ENCODE data around the gene NUTF2.
A peak's percentile ranks its signal among the peaks of the same experiment; 100 is the strongest.

The NUTF2 gene

DNA sequence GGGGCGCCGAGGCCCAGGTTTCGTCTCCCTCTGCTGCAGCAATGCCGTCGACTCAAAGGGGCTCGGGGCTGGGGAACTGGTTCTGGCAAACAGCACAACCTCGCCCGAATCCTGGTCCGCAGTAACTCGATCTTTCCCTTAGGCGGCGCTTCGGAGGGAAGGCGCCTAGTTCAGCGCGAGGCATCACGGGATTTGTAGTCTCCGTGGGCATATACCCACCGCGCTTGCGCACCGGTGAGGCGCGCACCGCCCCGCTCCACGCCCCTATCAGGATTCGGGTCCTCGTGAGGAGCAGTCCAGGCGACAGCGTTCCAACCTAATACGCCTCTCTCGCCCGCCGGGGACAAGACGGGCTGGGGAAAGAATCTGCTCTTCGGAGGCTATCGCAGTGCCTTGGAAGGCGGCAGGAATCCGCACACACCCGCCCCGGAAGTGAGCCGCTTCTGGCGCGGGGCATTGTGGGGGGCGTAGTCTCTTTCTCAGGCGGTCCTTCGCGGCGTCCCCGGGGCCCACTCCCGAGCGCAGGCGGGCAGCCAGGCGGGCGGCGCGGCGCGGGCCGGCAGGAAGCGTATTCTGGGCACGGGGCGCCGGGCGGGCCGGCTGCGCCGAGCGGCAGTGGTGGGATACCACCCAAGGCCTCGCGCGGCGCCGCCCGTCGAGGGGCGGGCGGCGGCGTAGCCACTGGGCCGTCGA, 4.8 kb upstream of the NUTF2 start, which contains the start of gene THAP11:
Gene THAP11, plus strand, starts transcription at position 505 of the 693 bp plus-strand sequence. CDS start 235 bp downstream, outside the sequence.
- Histone ChIP-seq H3K4me3 (ENCODE audit: low read depth, low read length) (peak within 1 kb of the TSS; percentile 92), H3K4me1 (no peaks in the 10 kb centered on the region), H3K36me3 (no peaks in the 10 kb centered on the region), H3K9me3 (no peaks in the 10 kb centered on the region), H3K27me3 (no peaks in the 10 kb centered on the region)
- peak; percentile 96 for DNase-seq
- peak; percentile 78 for TF ChIP-seq CTCF (IDR thresholded peaks at IDR 0.05; ENCODE audit: low read depth, low read length)

GRCh38 chr16:67842509-67843342, 4.0 kb upstream of the NUTF2 start:
- Histone ChIP-seq H3K36me3 (no peaks in the 10 kb centered on the region), H3K9me3 (no peaks in the 10 kb centered on the region), H3K4me1 (no peaks in the 10 kb centered on the region), H3K4me3 (ENCODE audit: low read depth, low read length) (peak overlapping the region; percentile 92), H3K27me3 (no peaks in the 10 kb centered on the region)
- peak; percentile 40; the same call in 1 of the 2 replicates for TF ChIP-seq CTCF (IDR thresholded peaks at IDR 0.05; ENCODE audit: low read depth, low read length)
- DNase-seq = peak; percentile 73

DNA sequence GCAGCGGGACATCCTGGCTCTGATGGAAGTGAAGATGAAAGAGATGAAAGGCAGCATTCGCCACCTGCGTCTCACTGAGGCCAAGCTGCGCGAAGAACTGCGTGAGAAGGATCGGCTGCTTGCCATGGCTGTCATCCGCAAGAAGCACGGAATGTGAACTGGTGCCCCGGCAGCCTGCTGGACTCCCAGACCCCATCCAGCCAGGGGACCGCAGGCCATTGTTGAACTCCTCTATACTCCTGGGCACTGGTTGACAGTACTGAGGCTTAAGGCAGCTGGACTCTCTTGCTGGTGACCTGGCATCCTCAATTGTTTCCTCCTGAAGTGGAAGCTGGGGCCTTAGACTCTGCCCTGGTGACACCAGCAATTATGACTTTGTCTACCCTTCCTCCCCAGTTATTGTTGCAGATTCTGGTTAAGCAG, 3.4 kb upstream of the NUTF2 start:
- Histone ChIP-seq H3K4me1 (no peaks in the 10 kb centered on the region), H3K4me3 (ENCODE audit: low read depth, low read length) (peak overlapping the region; percentile 92)

GRCh38 chr16:67844497-67844896, 2.2 kb upstream of the NUTF2 start:
- TF ChIP-seq CTCF (IDR thresholded peaks at IDR 0.05; ENCODE audit: low read depth, low read length) = peak; percentile 25; the same call in 1 of the 2 replicates
- peak overlapping the region; percentile 92 for H3K4me3 ChIP-seq (ENCODE audit: low read depth, low read length)
- H3K27me3 ChIP-seq = no peaks in the 10 kb centered on the region
- H3K36me3 ChIP-seq = peaks cover 5% of the 10 kb centered on the region; the same call in 1 of the 2 replicates
- no peaks in the 10 kb centered on the region for H3K4me1 ChIP-seq
- peak; percentile 49 for DNase-seq
- H3K9me3 ChIP-seq = no peaks in the 10 kb centered on the region

More for the DNA sequence above, 3.4 kb upstream of the NUTF2 start:
- peak; percentile 26 for DNase-seq
- TF ChIP-seq CTCF (IDR thresholded peaks at IDR 0.05; ENCODE audit: low read depth, low read length) = no peak
- H3K9me3 ChIP-seq = no peaks in the 10 kb centered on the region
- no peaks in the 10 kb centered on the region; the same call in 1 of the 2 replicates for H3K36me3 ChIP-seq
- H3K27me3 ChIP-seq = no peaks in the 10 kb centered on the region

DNA sequence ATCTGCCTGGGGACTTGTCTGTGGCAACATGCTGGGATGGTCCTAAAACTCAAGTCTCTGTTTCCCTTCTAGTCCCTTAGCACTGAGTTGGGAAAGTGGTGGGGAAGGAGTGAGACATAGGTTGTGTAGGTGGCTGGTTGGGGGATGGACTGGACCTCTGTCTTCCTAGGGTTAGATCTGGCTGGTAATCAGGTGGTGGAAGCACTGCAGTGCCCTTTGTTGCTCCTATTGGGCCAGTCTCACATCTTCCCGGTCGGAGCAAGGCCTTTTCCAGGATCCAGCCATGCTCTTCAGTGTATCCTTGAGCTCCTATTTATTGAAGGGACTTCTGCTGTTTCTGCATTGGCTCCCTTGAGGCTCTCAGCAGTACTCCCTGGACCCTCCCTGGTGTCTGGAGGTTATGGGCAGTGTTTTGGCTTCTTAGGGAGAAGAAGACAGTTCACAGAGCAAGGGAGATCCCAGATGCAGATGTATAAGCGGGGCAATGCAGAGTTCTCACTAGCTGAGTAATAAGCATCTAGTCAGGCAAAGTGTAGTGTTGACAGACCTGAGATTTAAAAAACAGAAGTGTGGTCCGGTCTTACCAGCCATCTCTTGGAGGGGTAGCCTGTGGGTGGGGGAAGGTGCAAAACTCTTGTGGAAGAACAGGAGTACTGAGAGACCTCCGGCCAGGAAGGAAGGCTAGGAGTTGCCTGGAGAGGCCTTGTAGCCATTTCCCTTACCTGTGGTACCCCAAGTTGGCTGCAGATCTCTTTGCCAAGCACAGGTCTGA, 1.3 kb upstream of the NUTF2 start:
- no peak for DNase-seq
- TF ChIP-seq CTCF (IDR thresholded peaks at IDR 0.05; ENCODE audit: low read depth, low read length) = no peak
- H3K27me3 ChIP-seq = no peaks in the 10 kb centered on the region

More for the DNA sequence above, 1.3 kb upstream of the NUTF2 start:
- H3K4me1 ChIP-seq = no peaks in the 10 kb centered on the region
- peak overlapping the region; percentile 96 for H3K4me3 ChIP-seq (ENCODE audit: low read depth, low read length)
- H3K9me3 ChIP-seq = no peaks in the 10 kb centered on the region
- H3K36me3 ChIP-seq = peaks cover 5% of the 10 kb centered on the region; the same call in 1 of the 2 replicates

Measured in BE2C (cell line).